HepG2 (cell line): Measurements from ENCODE around the gene TBC1D19.

Experiments used
- CEBPB ChIP-seq: IDR thresholded peaks from 2 replicates; pipeline ENCODE4 v1.6.1; 2011; ENCODE audit warnings: low read depth, low read length, improper control_type of control experiment, borderline replicate concordance
- MIER2 ChIP-seq: IDR thresholded peaks from 2 replicates; pipeline ENCODE4 v1.6.1; 2016; ENCODE audit warnings: missing biosample characterization, missing genetic modification reagents
- MTA1 ChIP-seq: sonication (generic); formaldehyde crosslinking; IDR thresholded peaks from 2 replicates; pipeline ENCODE4 v1.4.0; 2020; ENCODE audit warnings: missing genetic modification reagents, mild to moderate bottlenecking, borderline replicate concordance
- SALL2 ChIP-seq: sonication (generic); formaldehyde crosslinking; IDR thresholded peaks from 2 replicates; pipeline ENCODE4 v1.8.1; 2023; ENCODE audit warnings: mild to moderate bottlenecking, missing genetic modification reagents, inconsistent platforms
- TBX3 ChIP-seq: fragments of 450-650 bp; IDR thresholded peaks from 2 replicates; pipeline ENCODE4 v1.6.1; 2017; ENCODE audit warnings: antibody characterized with exemption, mild to moderate bottlenecking, inconsistent platforms, borderline replicate concordance
- ZNF10 ChIP-seq: sonication (generic); formaldehyde crosslinking; IDR thresholded peaks from 2 replicates; pipeline ENCODE4 v1.4.0; 2020; ENCODE audit warnings: mild to moderate bottlenecking, low read depth, missing genetic modification reagents, borderline replicate concordance
- ZSCAN20 ChIP-seq: sonication (generic); formaldehyde crosslinking; IDR thresholded peaks from 2 replicates; pipeline ENCODE4 v1.4.0; 2020; ENCODE audit warnings: missing genetic modification reagents, mild to moderate bottlenecking, borderline replicate concordance

GRCh38 chr4:26791346-26791745 lies 207.5 kb downstream of the TBC1D19 start:
- no peak for TF ChIP-seq ZSCAN20
- TF ChIP-seq TBX3: no peak
- no peak for TF ChIP-seq MIER2 (CRISPR knock-in tag)
- TF ChIP-seq MTA1 (CRISPR knock-in tag): no peak
- TF ChIP-seq CEBPB: no peak
- TF ChIP-seq SALL2 (CRISPR knock-in tag): no peak
- TF ChIP-seq ZNF10 (CRISPR knock-in tag): no peak
